IMR-90 (cell line): ENCODE measurements around the gene SPC25. TPM values are rescaled to one million over a fixed set of nuclear protein-coding genes. Genes with fewer than 3 reads are reported as not detected.

Experiments
- ATAC-seq: fragments of 200-7000 bp; cut with Tn5 transposase; 2 replicates; pipeline ENCODE4 v1.9.1; 2020; ENCODE audit warnings: low read depth, mild to moderate bottlenecking, moderate library complexity
- BruUV-seq: library from RNA; stranded (reverse); fragments of 400-500 nt; replicated peaks from 2 replicates; lab custom pipeline; 2021; lab: Mats Ljungman, UMichigan
- CTCF ChIA-PET: fragments of 300-600 bp; formaldehyde crosslinking; extraction: SDS; loops from one replicate; lab custom pipeline; 2021; ENCODE audit warnings: antibody characterized with exemption; lab: Yijun Ruan, JAX
- POLR2A ChIA-PET: fragments of 300-600 bp; sonication (Branson Sonifier 250); formaldehyde crosslinking; loops from one replicate; lab custom pipeline; 2022; ENCODE audit warnings: antibody characterized with exemption; ENCODE audit not compliant: unreplicated experiment; lab: Charles Lee
- DNase-seq: peaks from one replicate; pipeline ENCODE4 v3.0.0; 2013
- H2AFZ ChIP-seq: replicated peaks from 2 replicates; pipeline ENCODE3; 2013; ENCODE audit warnings: low read length, mild to moderate bottlenecking; ENCODE audit not compliant: poor library complexity
- H2AK5ac ChIP-seq: 2 replicates; pipeline ENCODE4 v1.6.1; 2013; ENCODE audit warnings: low read depth, low read length, inconsistent platforms
- H2AK9ac ChIP-seq: replicated peaks from 2 replicates; pipeline ENCODE3; 2013; ENCODE audit warnings: mild to moderate bottlenecking, low read depth, low read length, moderate library complexity; ENCODE audit not compliant: poor library complexity
- H2BK120ac ChIP-seq: 2 replicates; pipeline ENCODE4 v1.6.1; 2013; ENCODE audit warnings: low read depth, low read length, inconsistent platforms
- H2BK15ac ChIP-seq: 3 replicates; pipeline ENCODE4 v1.6.1; 2013; ENCODE audit warnings: low read depth, low read length, inconsistent platforms
- H2BK20ac ChIP-seq: 2 replicates; pipeline ENCODE4 v1.6.1; 2013; ENCODE audit warnings: low read depth, mild to moderate bottlenecking, inconsistent platforms, low read length, moderate library complexity
- H2BK5ac ChIP-seq: 2 replicates; pipeline ENCODE4 v1.6.1; 2013; ENCODE audit warnings: mild to moderate bottlenecking, low read depth, low read length, inconsistent platforms; ENCODE audit not compliant: poor library complexity, severe bottlenecking
- H3K14ac ChIP-seq: replicated peaks from 2 replicates; pipeline ENCODE4 v1.6.1; 2013; ENCODE audit warnings: low read depth, low read length, inconsistent platforms
- H3K18ac ChIP-seq: 2 replicates; pipeline ENCODE4 v1.6.1; 2013; ENCODE audit warnings: low read depth, low read length, control low read depth
- H3K23ac ChIP-seq: 2 replicates; pipeline ENCODE4 v1.6.1; 2013; ENCODE audit warnings: low read depth, low read length, inconsistent platforms
- H3K27ac ChIP-seq: 2 replicates; pipeline ENCODE4 v1.5.1; 2013; ENCODE audit warnings: mild to moderate bottlenecking, control low read depth, low read length; ENCODE audit not compliant: insufficient read depth
- H3K27me3 ChIP-seq: 2 replicates; pipeline ENCODE4 v1.6.1; 2013; ENCODE audit warnings: low read length; ENCODE audit not compliant: control insufficient read depth, insufficient read depth
- H3K36me3 ChIP-seq: 2 replicates; pipeline ENCODE4 v1.6.1; 2013; ENCODE audit warnings: low read length, mixed read lengths; ENCODE audit not compliant: control insufficient read depth, insufficient read depth
- H3K4ac ChIP-seq: 2 replicates; pipeline ENCODE4 v1.6.1; 2013; ENCODE audit warnings: low read depth, low read length, inconsistent platforms
- H3K4me1 ChIP-seq: 2 replicates; pipeline ENCODE4 v1.6.1; 2013; ENCODE audit warnings: low read length, mixed read lengths; ENCODE audit not compliant: control insufficient read depth, insufficient read depth
- H3K4me2 ChIP-seq: 2 replicates; pipeline ENCODE4 v1.6.1; 2013; ENCODE audit warnings: low read depth, mild to moderate bottlenecking, control low read depth, low read length, moderate library complexity
- H3K4me3 ChIP-seq: 2 replicates; pipeline ENCODE4 v1.5.1; 2013; ENCODE audit warnings: low read depth, mild to moderate bottlenecking, control low read depth, low read length, moderate library complexity; ENCODE audit not compliant: insufficient read depth
- H3K56ac ChIP-seq: 2 replicates; pipeline ENCODE4 v1.6.1; 2013; ENCODE audit warnings: low read length, inconsistent platforms; ENCODE audit not compliant: insufficient read depth; ENCODE audit errors: extremely low read depth
- H3K79me1 ChIP-seq, 2 experiments: 2 replicates each; pipeline ENCODE4 v1.6.1; 2013; ENCODE audit warnings: low read length in 2 of 2, inconsistent platforms in 1 of 2, low read depth in 1 of 2
- H3K9ac ChIP-seq: 2 replicates; pipeline ENCODE4 v1.6.1; 2013; ENCODE audit warnings: low read depth, low read length, control low read depth
- H3K9me1 ChIP-seq: 2 replicates; pipeline ENCODE4 v1.6.1; 2013; ENCODE audit warnings: low read length, inconsistent platforms; ENCODE audit not compliant: insufficient read depth
- H3K9me3 ChIP-seq: 2 replicates; pipeline ENCODE4 v1.6.1; 2013; ENCODE audit warnings: low read length; ENCODE audit not compliant: control insufficient read depth, insufficient read depth
- H4K20me1 ChIP-seq: 2 replicates; pipeline ENCODE4 v1.6.1; 2013; ENCODE audit warnings: low read length, inconsistent platforms; ENCODE audit not compliant: insufficient read depth
- H4K5ac ChIP-seq: 2 replicates; pipeline ENCODE4 v1.6.1; 2013; ENCODE audit warnings: mild to moderate bottlenecking, low read depth, low read length, control low read depth
- H4K8ac ChIP-seq, 2 experiments: 2 replicates each; pipeline ENCODE4 v1.6.1; 2013; ENCODE audit warnings: low read depth in 2 of 2, low read length in 2 of 2, control low read depth in 1 of 2, inconsistent platforms in 1 of 2
- H4K91ac ChIP-seq: 2 replicates; pipeline ENCODE4 v1.6.1; 2013; ENCODE audit warnings: low read depth, low read length, inconsistent platforms; ENCODE audit not compliant: insufficient read depth
- BHLHE40 ChIP-seq: fragments of 150-350 bp; IDR thresholded peaks from 2 replicates; pipeline ENCODE4 v1.6.1; 2016; ENCODE audit warnings: mild to moderate bottlenecking, low read depth, low read length
- CEBPB ChIP-seq: IDR thresholded peaks from 2 replicates; pipeline ENCODE4 v1.6.1; 2012; ENCODE audit warnings: low read depth, low read length, improper control_type of control experiment
- CHD1 ChIP-seq: IDR thresholded peaks from 2 replicates; pipeline ENCODE4 v1.6.1; 2012; ENCODE audit warnings: low read depth, low read length, improper control_type of control experiment
- CTCF ChIP-seq: conservative IDR thresholded peaks from 2 replicates; pipeline ENCODE4 v1.5.1; 2012; ENCODE audit warnings: mild to moderate bottlenecking, low read depth, low read length, improper control_type of control experiment
- ELK1 ChIP-seq: fragments of 150-350 bp; IDR thresholded peaks from 2 replicates; pipeline ENCODE4 v1.6.1; 2016; ENCODE audit warnings: low read depth, mild to moderate bottlenecking, low read length, moderate library complexity, borderline replicate concordance
- FOS ChIP-seq: fragments of 150-350 bp; IDR thresholded peaks from 2 replicates; pipeline ENCODE4 v1.6.1; 2016; ENCODE audit warnings: low read depth, low read length
- MAFK ChIP-seq: IDR thresholded peaks from 2 replicates; pipeline ENCODE4 v1.6.1; 2012; ENCODE audit warnings: low read depth, low read length, improper control_type of control experiment
- MAZ ChIP-seq: IDR thresholded peaks from 2 replicates; pipeline ENCODE4 v1.6.1; 2012; ENCODE audit warnings: low read depth, mild to moderate bottlenecking, low read length, improper control_type of control experiment, moderate library complexity, borderline replicate concordance
- NFE2L2 ChIP-seq: fragments of 150-350 bp; IDR thresholded peaks from 2 replicates; pipeline ENCODE4 v1.6.1; 2016; ENCODE audit warnings: low read depth, mild to moderate bottlenecking, low read length
- POLR2A ChIP-seq: IDR thresholded peaks from 2 replicates; pipeline ENCODE4 v1.6.1; 2012; ENCODE audit warnings: mild to moderate bottlenecking, low read depth, low read length
- RAD21 ChIP-seq: IDR thresholded peaks from 2 replicates; pipeline ENCODE4 v1.6.1; 2012; ENCODE audit warnings: low read length, improper control_type of control experiment
- WGBS, 2 experiments: methylation state at CpG; one replicate each; pipeline versions ENCODE4 v1.1.5 to v1.1.7; 2013; ENCODE audit warnings: missing lambda C conversion rate in 2 of 2; ENCODE audit not compliant: insufficient read length in 1 of 2; ENCODE audit errors: extremely low coverage in 2 of 2; 5-methylcytosine and 5-hydroxymethylcytosine counted together
- dilution Hi-C: fragments of 300-500 bp; cut with HindIII; formaldehyde crosslinking; loops from one replicate; pipeline ENCODE4 v1.14.3; 2018; ENCODE audit warnings: low sequenced_read_pairs; ENCODE audit not compliant: unreplicated experiment
- in situ Hi-C: fragments of 300-500 bp; cut with MboI; formaldehyde crosslinking; loops from 3 replicates; pipeline ENCODE4 v1.14.3; 2019; ENCODE audit warnings: low sequenced_read_pairs, inconsistent platforms, mixed read lengths
- intact Hi-C: fragments of 100-400 bp; cut with micrococcal nuclease; formaldehyde crosslinking; loops from 2 replicates; pipeline ENCODE4 v1.10.0; 2022
- polyA plus RNA-seq, 3 experiments: library from polyadenylated mRNA; depleted of rRNA; stranded (reverse); fragments of >200 nt; gene quantifications; 2 replicates each; pipeline ENCODE4 v1.2.3, GENCODE V29; 2012; ENCODE audit warnings: low replicate concordance in 1 of 3
- total RNA-seq: library from RNA; depleted of rRNA; stranded (reverse); fragments of >200 nt; gene quantifications from 2 replicates; pipeline ENCODE4 v1.2.3, GENCODE V29; 2012
- TF ChIP-seq, protein P1 (sequence below): fragments of 150-350 bp; IDR thresholded peaks from 2 replicates; pipeline ENCODE4 v1.6.1; 2017; ENCODE audit warnings: mild to moderate bottlenecking, antibody characterized with exemption, low read length, low read depth

Gene SPC25
- total and polyA plus RNA-seq, 2 of the 4 experiments (the other 2 are of a cell fraction): 2.0 to 7.1 TPM

DNA sequence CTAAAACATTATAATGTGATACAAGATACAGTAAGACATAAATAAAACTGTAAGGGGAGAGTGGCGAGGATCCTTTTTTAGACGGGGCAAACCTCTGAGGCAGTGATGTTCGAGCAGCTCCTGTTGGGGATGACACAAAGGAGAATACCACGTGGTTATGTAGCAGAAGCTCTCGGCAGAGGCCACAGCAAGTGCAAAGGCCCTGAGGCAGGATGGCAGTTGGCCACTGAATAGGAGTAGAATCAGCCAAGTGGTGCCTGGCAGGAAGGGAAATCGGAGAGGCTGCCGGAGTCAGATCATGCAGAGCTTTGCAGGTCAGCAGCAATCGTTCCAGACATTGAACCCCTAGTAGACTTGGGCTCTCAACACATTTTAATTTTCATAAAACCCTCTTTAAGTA lies 68.7 kb downstream of the SPC25 start:
- no peak overlapping the region for H4K5ac ChIP-seq
- dilution Hi-C loops: no loop called here
- H3K4me1 ChIP-seq: peaks cover 1% of the 10 kb centered on the region; the same call in 1 of the 2 replicates
- no peak overlapping the region for H2AK5ac ChIP-seq
- intact Hi-C loops: no loop called here
- no peak overlapping the region for H3K9ac ChIP-seq
- no peaks in the 10 kb centered on the region for H3K9me1 ChIP-seq
- H3K27me3 ChIP-seq: no peaks in the 10 kb centered on the region
- H3K79me1 ChIP-seq: no peaks in the 10 kb centered on the region
- no peaks in the 10 kb centered on the region for H3K9me3 ChIP-seq
- H3K4me2 ChIP-seq: no peak overlapping the region
- H4K20me1 ChIP-seq: no peaks in the 10 kb centered on the region
- no peak overlapping the region for H3K4me3 ChIP-seq
- no peak overlapping the region for H2BK5ac ChIP-seq
- no TSS peak for BruUV-seq
- 82% methylated on average over 3 of the region's 8 CpGs; no CpG with 5 or more reads in 1 of the 2 experiments for WGBS, 2 experiments
- DNase-seq: no peak
- H3K18ac ChIP-seq: no peak overlapping the region
- no peak overlapping the region for H2BK15ac ChIP-seq
- H2BK120ac ChIP-seq: no peak overlapping the region
- H3K23ac ChIP-seq: no peak overlapping the region
- no peak overlapping the region for H4K8ac ChIP-seq
- H3K14ac ChIP-seq: no peak overlapping the region
- ChIA-PET CTCF (interaction anchor here (0.6 kb wide), 1 partner anchor 25 kb away, joined by 8 read pairs; no protein-coding TSS in a partner anchor), POLR2A (no interaction called here)
- TF ChIP-seq CHD1 (no peak), BHLHE40 (no peak), ELK1 (no peak), NFE2L2 (no peak), MAFK (no peak), CEBPB (no peak), RAD21 (no peak), FOS (no peak), CTCF (no peak), POLR2A (no peak), MAZ (no peak)
- TF ChIP-seq, protein P1, sequence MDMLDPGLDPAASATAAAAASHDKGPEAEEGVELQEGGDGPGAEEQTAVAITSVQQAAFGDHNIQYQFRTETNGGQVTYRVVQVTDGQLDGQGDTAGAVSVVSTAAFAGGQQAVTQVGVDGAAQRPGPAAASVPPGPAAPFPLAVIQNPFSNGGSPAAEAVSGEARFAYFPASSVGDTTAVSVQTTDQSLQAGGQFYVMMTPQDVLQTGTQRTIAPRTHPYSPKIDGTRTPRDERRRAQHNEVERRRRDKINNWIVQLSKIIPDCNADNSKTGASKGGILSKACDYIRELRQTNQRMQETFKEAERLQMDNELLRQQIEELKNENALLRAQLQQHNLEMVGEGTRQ: no peak
- no peak overlapping the region for H2AFZ ChIP-seq
- H3K36me3 ChIP-seq: no peaks in the 10 kb centered on the region
- ATAC-seq: no peak
- H4K91ac ChIP-seq: no peak overlapping the region
- no peak overlapping the region for H2AK9ac ChIP-seq
- in situ Hi-C loops: no loop called here
- no peak overlapping the region for H2BK20ac ChIP-seq
- no peak overlapping the region for H3K56ac ChIP-seq
- no peak overlapping the region for H3K4ac ChIP-seq
- H3K27ac ChIP-seq: no peak overlapping the region
